ENCODE results near the gene RRP36.

- TF ChIP-seq CTCF (IDR thresholded peaks at IDR 0.05) (no peak), POLR2A (IDR thresholded peaks at IDR 0.05) (no peak)
Observed at GRCh38 chr6:43060755-43061633, 39.6 kb downstream of the RRP36 start.

All from body of pancreas (tissue), 4 donors.